Right ventricle myocardium superior (tissue), 1 donor: Measurements from ENCODE around the gene BTBD6. TPM values are rescaled to one million over a fixed set of nuclear protein-coding genes. Genes with fewer than 3 reads are reported as not detected.
"Not testable (repeated sequence)": the region's sequence is repeated elsewhere in the genome, so short reads cannot be mapped to it uniquely, and the experiment has no call there.

Source experiments
- ATAC-seq: fragments of 200-7000 bp; cut with Tn5 transposase; one replicate; pipeline ENCODE4 v1.9.1; 2020; ENCODE audit warnings: mild to moderate bottlenecking; ENCODE audit not compliant: poor library complexity
- DNase-seq: peaks from one replicate; pipeline ENCODE4 v3.0.0-alpha.2; 2020
- intact Hi-C: fragments of 100-400 bp; cut with DNase I; formaldehyde crosslinking; loops from one replicate; pipeline ENCODE4 v1.11.2; 2022
- total RNA-seq: library from RNA; stranded (reverse); fragmentation: NEBNext Ultra II Directional; extraction: Animal tissue kit (Norgen Biotek cat#: 25700); gene quantifications from one replicate; pipeline ENCODE4 v1.2.1, GENCODE V29; 2021
- donor health status: DM: no; HTN: yes; CAD: no; lungs with severe emphysema.

The BTBD6 gene
- total RNA-seq, 1 donor from 2014 or later: 45.5 TPM

GRCh38 chr14:105281371-105282097 lies 33.2 kb downstream of the BTBD6 start:
- intact Hi-C loops: loop anchor here (5.0 to 10.0 kb wide), 2 partner anchors 79 to 197 kb away; no protein-coding TSS in a partner anchor
- ATAC-seq: peak; percentile 47
- no peak for DNase-seq

- intact Hi-C loops: loop anchor here (5.0 to 10.0 kb wide), 2 partner anchors 80 to 197 kb away; no protein-coding TSS in a partner anchor
- DNase-seq (no peak), ATAC-seq (no peak)
These were observed 33.9 kb downstream of the BTBD6 start for GRCh38 chr14:105282098-105282725.

GRCh38 chr14:105283028-105283427 lies 34.7 kb downstream of the BTBD6 start:
- DNase-seq (no peak), ATAC-seq (no peak)
- intact Hi-C loops: loop anchor here (5.0 to 10.0 kb wide), 2 partner anchors 81 to 198 kb away; no protein-coding TSS in a partner anchor

GRCh38 chr14:105283899-105284298 lies 35.6 kb downstream of the BTBD6 start:
- ATAC-seq: no peak
- intact Hi-C loops: loop anchor here (5.0 to 10.0 kb wide), 2 partner anchors 82 to 199 kb away; no protein-coding TSS in a partner anchor
- DNase-seq: no peak

- DNase-seq: no peak
- intact Hi-C loops: loop anchor here (10.0 kb wide), 1 partner anchor 200 kb away; no protein-coding TSS in a partner anchor
- no peak for ATAC-seq
These were observed 36.8 kb downstream of the BTBD6 start for GRCh38 chr14:105285174-105285573.

GRCh38 chr14:105286759-105287144 lies 38.4 kb downstream of the BTBD6 start:
- ATAC-seq: no peak
- intact Hi-C loops: loop anchor here (10.0 kb wide), 1 partner anchor 202 kb away; no protein-coding TSS in a partner anchor

GRCh38 chr14:105287249-105288102 lies 39.1 kb downstream of the BTBD6 start:
- ATAC-seq: no peak
- no peak for DNase-seq
- intact Hi-C loops: loop anchor here (10.0 kb wide), 1 partner anchor 203 kb away; no protein-coding TSS in a partner anchor

More at GRCh38 chr14:105286759-105287144, 38.4 kb downstream of the BTBD6 start:
- no peak for DNase-seq

- ATAC-seq, DNase-seq: not testable (repeated sequence)
- intact Hi-C loops: loop anchor here (10.0 kb wide), 1 partner anchor 204 kb away; no protein-coding TSS in a partner anchor
These were observed 40.6 kb downstream of the BTBD6 start for GRCh38 chr14:105288936-105289335.

GRCh38 chr14:105290621-105291346 lies 42.5 kb downstream of the BTBD6 start:
- DNase-seq (no peak), ATAC-seq (no peak)
- intact Hi-C loops: no loop called here

GRCh38 chr14:105292826-105293711 lies 44.7 kb downstream of the BTBD6 start:
- ATAC-seq: no peak
- intact Hi-C loops: no loop called here

GRCh38 chr14:105294142-105294597 lies 45.8 kb downstream of the BTBD6 start:
- peak; percentile 86 for DNase-seq
- intact Hi-C loops: no loop called here
- peak; percentile 97 for ATAC-seq

More at GRCh38 chr14:105292826-105293711, 44.7 kb downstream of the BTBD6 start:
- DNase-seq: no peak

- intact Hi-C loops, ATAC-seq, DNase-seq: not testable (repeated sequence)
These were observed 49.0 kb downstream of the BTBD6 start for GRCh38 chr14:105297311-105297710.

GRCh38 chr14:105299654-105300541 lies 51.6 kb downstream of the BTBD6 start:
- intact Hi-C loops: no loop called here
- ATAC-seq: peak; percentile 1
- DNase-seq: peak; percentile 70
